Tibial nerve (tissue), 4 donors: Measurements from ENCODE around the gene CD200R1L.

Experiments used
- CTCF ChIP-seq, 5 experiments: fragments of 200-600 bp in 3 of 5; fragments of 450-650 bp in 2 of 5; sonication (generic) in 3 of 5; IDR thresholded peaks; one replicate each; pipeline ENCODE4 v1.5.1; 2016 to 2019; ENCODE audit warnings: antibody characterized with exemption in 5 of 5, mild to moderate bottlenecking in 3 of 5, moderate library complexity in 2 of 5
- EP300 ChIP-seq, 2 donors: sonication (generic); formaldehyde crosslinking; IDR thresholded peaks; one replicate each; pipeline ENCODE4 v1.6.1; 2017; ENCODE audit warnings: antibody characterized with exemption in 2 of 2, mild to moderate bottlenecking in 1 of 2
- POLR2A ChIP-seq, 2 donors: fragments of 450-650 bp; IDR thresholded peaks; one replicate each; pipeline ENCODE4 v1.6.1; 2017; ENCODE audit warnings: antibody characterized with exemption in 2 of 2, mild to moderate bottlenecking in 2 of 2, moderate library complexity in 2 of 2

DNA sequence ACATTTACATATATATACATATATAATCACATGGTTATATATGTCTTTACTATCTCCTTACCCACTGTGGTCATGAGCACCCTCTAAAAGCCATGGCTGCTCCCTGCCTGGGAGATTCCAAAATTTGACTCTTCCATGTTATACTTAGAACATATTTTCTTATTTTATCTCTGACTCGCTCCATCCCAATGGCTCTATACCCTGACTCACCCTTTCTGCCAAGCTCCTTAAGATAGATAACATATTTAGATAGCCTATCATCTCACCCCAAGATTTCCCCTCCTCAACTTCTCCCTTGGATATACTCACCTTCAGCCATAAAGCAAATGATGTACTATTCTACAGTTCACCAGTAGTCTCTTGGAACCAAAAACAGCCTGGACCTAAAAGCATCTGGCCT lies 65.1 kb downstream of the CD200R1L start:
- TF ChIP-seq CTCF (IDR thresholded peaks at IDR 0.05), result no peak
- TF ChIP-seq POLR2A (IDR thresholded peaks at IDR 0.05), result no peak
- TF ChIP-seq EP300 (IDR thresholded peaks at IDR 0.05), result no peak
